Measurements from ENCODE around the gene PHC2. TPM values are rescaled to one million over a fixed set of nuclear protein-coding genes. Genes with fewer than 3 reads are reported as not detected.

Gene PHC2
- total and polyA plus RNA-seq, 2 of the 13 experiments (the other 11 are each of a cell fraction or from before 2014, with no cell fraction given): 52.5 to 84.9 TPM

DNA sequence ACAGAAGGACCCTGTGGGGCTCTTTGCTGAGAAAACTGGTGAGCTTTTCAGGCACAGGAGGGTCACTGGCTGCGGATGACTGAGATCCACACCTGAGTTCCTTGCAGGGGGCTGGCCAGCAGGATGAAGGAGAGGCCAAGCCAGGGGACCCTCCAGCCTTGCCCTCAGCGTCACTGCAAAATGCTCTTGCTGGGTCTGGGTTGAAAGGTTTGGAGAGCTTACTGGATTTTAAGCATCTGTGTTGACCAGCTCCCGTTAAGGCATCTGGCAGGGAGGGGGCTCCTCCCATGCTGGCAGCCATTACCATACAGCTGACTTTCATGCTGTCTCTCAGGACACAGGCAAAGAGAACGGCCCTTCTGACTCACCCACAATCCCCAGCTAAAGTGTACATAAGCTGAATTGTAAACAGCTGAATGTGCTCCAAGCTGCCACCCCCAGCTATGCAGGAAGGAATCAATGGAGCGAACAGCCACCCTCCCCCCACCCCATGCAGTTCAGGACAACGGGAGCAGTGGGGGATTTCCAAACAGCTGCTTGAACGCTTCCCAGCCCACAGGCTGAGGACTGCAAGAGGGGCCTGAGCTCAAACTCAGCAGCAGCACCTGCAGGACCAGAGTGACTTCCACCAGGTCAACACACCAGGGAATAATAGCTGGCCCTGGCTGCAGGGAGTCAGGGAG is 88.7 kb downstream of the PHC2 start (continued):
- TF ChIP-seq ZNF232 (CRISPR knock-in tag; IDR thresholded peaks at IDR 0.05; ENCODE audit: borderline replicate concordance) (0 out of 2 replicates have a peak, but pooled peaks have one; percentile 30), MTF1 (CRISPR knock-in tag; IDR thresholded peaks at IDR 0.05) (no peak), AHDC1 (CRISPR knock-in tag; IDR thresholded peaks at IDR 0.05; ENCODE audit: borderline replicate concordance) (peak; percentile 76; the same call in 1 of the 2 replicates), ZKSCAN5 (CRISPR knock-in tag; IDR thresholded peaks at IDR 0.05) (no peak), TGIF2 (CRISPR knock-in tag; IDR thresholded peaks at IDR 0.05) (peak; percentile 95), ZBTB38 (CRISPR knock-in tag; IDR thresholded peaks at IDR 0.05) (peak; percentile 28; the same call in 1 of the 2 replicates), LBX2 (CRISPR knock-in tag; IDR thresholded peaks at IDR 0.05; ENCODE audit: borderline replicate concordance) (no peak), ZNF792 (CRISPR knock-in tag; IDR thresholded peaks at IDR 0.05) (no peak; the same call in 1 of the 2 replicates), ZFP36 (IDR thresholded peaks at IDR 0.05; ENCODE audit: borderline replicate concordance, low read depth, low read length, partially characterized antibody) (no peak), MXD4 (CRISPR knock-in tag; IDR thresholded peaks at IDR 0.05) (peak; percentile 79; the same call in 1 of the 2 replicates)
- TF ChIP-seq, protein P1, sequence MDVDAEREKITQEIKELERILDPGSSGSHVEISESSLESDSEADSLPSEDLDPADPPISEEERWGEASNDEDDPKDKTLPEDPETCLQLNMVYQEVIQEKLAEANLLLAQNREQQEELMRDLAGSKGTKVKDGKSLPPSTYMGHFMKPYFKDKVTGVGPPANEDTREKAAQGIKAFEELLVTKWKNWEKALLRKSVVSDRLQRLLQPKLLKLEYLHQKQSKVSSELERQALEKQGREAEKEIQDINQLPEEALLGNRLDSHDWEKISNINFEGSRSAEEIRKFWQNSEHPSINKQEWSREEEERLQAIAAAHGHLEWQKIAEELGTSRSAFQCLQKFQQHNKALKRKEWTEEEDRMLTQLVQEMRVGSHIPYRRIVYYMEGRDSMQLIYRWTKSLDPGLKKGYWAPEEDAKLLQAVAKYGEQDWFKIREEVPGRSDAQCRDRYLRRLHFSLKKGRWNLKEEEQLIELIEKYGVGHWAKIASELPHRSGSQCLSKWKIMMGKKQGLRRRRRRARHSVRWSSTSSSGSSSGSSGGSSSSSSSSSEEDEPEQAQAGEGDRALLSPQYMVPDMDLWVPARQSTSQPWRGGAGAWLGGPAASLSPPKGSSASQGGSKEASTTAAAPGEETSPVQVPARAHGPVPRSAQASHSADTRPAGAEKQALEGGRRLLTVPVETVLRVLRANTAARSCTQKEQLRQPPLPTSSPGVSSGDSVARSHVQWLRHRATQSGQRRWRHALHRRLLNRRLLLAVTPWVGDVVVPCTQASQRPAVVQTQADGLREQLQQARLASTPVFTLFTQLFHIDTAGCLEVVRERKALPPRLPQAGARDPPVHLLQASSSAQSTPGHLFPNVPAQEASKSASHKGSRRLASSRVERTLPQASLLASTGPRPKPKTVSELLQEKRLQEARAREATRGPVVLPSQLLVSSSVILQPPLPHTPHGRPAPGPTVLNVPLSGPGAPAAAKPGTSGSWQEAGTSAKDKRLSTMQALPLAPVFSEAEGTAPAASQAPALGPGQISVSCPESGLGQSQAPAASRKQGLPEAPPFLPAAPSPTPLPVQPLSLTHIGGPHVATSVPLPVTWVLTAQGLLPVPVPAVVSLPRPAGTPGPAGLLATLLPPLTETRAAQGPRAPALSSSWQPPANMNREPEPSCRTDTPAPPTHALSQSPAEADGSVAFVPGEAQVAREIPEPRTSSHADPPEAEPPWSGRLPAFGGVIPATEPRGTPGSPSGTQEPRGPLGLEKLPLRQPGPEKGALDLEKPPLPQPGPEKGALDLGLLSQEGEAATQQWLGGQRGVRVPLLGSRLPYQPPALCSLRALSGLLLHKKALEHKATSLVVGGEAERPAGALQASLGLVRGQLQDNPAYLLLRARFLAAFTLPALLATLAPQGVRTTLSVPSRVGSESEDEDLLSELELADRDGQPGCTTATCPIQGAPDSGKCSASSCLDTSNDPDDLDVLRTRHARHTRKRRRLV (CRISPR knock-in tag; IDR thresholded peaks at IDR 0.05): peak; percentile 86; the same call in 1 of the 2 replicates
- TF ChIP-seq, protein P2, sequence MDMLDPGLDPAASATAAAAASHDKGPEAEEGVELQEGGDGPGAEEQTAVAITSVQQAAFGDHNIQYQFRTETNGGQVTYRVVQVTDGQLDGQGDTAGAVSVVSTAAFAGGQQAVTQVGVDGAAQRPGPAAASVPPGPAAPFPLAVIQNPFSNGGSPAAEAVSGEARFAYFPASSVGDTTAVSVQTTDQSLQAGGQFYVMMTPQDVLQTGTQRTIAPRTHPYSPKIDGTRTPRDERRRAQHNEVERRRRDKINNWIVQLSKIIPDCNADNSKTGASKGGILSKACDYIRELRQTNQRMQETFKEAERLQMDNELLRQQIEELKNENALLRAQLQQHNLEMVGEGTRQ (IDR thresholded peaks at IDR 0.05; ENCODE audit: low read depth, low read length): no peak
- TF ChIP-seq, protein P2 (CRISPR knock-in tag; IDR thresholded peaks at IDR 0.05; ENCODE audit: borderline replicate concordance): no peak
- TF ChIP-seq, protein P3, sequence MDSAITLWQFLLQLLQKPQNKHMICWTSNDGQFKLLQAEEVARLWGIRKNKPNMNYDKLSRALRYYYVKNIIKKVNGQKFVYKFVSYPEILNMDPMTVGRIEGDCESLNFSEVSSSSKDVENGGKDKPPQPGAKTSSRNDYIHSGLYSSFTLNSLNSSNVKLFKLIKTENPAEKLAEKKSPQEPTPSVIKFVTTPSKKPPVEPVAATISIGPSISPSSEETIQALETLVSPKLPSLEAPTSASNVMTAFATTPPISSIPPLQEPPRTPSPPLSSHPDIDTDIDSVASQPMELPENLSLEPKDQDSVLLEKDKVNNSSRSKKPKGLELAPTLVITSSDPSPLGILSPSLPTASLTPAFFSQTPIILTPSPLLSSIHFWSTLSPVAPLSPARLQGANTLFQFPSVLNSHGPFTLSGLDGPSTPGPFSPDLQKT (CRISPR knock-in tag; IDR thresholded peaks at IDR 0.05; ENCODE audit: borderline replicate concordance): no peak

Data from HepG2 (cell line).